K562 (cell line): ENCODE measurements around the gene KNDC1. TPM values are rescaled to one million over a fixed set of nuclear protein-coding genes. Genes with fewer than 3 reads are reported as not detected.

Source experiments
- ATAC-seq: fragments of 200-7000 bp; cut with Tn5 transposase; 3 replicates; pipeline ENCODE4 v1.9.1; 2020; ENCODE audit warnings: moderate library complexity
- BruUV-seq: library from RNA; stranded (reverse); fragments of 400-500 nt; replicated peaks from 2 replicates; lab custom pipeline; 2021; lab: Mats Ljungman, UMichigan
- CTCF ChIA-PET: fragments of 300-600 bp; formaldehyde crosslinking; extraction: SDS; loops from one replicate; lab custom pipeline; 2021; ENCODE audit warnings: low intra/inter-chr PET ratio; lab: Yijun Ruan, JAX
- POLR2A ChIA-PET: fragments of 300-600, 350-650 bp; sonication (Branson Sonifier 250); formaldehyde crosslinking; extraction: SDS; loops from one replicate; lab custom pipeline; 2021; ENCODE audit warnings: antibody characterized with exemption, inconsistent platforms; lab: Yijun Ruan, JAX
- DNase-seq, 4 experiments: peaks; one replicate each; pipeline versions ENCODE4 v3.0.0 to v3.0.0-alpha.2; 2011 to 2018; ENCODE audit warnings: low spot score in 3 of 4, mixed read lengths in 3 of 4; ENCODE audit errors: extremely low read depth in 1 of 4
- FAIRE-seq: peaks from 2 replicates; lab custom pipeline; 2011; peaks lifted over from hg19 to GRCh38; lab: Jason Lieb, UNC
- H2AFZ ChIP-seq: 2 replicates; pipeline ENCODE4 v1.6.0; 2011; ENCODE audit warnings: low read depth, low read length, control low read depth, inconsistent platforms
- H3K27ac ChIP-seq: fragments of 200-600 bp; 3 replicates; pipeline ENCODE4 v1.8.0; 2011; ENCODE audit warnings: low read depth, mild to moderate bottlenecking, control low read depth, inconsistent platforms, low read length, moderate library complexity, mixed read lengths; ENCODE audit errors: extremely low read depth
- H3K27me3 ChIP-seq, 2 experiments: fragments of 300-600 bp in 1 of 2; 2 replicates in 1 of 2; 3 replicates in 1 of 2; pipeline versions ENCODE4 v1.6.0 to v1.8.0; 2011; ENCODE audit warnings: inconsistent platforms in 2 of 2, low read length in 2 of 2, mild to moderate bottlenecking in 1 of 2, mixed read lengths in 1 of 2, moderate library complexity in 1 of 2; ENCODE audit not compliant: control insufficient read depth in 2 of 2, insufficient read depth in 2 of 2
- H3K36me3 ChIP-seq: fragments of 300-600 bp; 3 replicates; pipeline ENCODE4 v1.8.0; 2011; ENCODE audit warnings: mild to moderate bottlenecking, low read length, inconsistent platforms; ENCODE audit not compliant: control insufficient read depth, insufficient read depth
- H3K4me1 ChIP-seq, 2 experiments: fragments of 200-600 bp in 1 of 2; replicated peaks in 1 of 2; 2 replicates in 1 of 2; 3 replicates in 1 of 2; pipeline versions ENCODE4 v1.5.1 to v1.8.0; 2011; ENCODE audit warnings: inconsistent platforms in 2 of 2, low read length in 2 of 2, mild to moderate bottlenecking in 1 of 2, mixed read lengths in 1 of 2, moderate library complexity in 1 of 2; ENCODE audit not compliant: control insufficient read depth in 2 of 2, insufficient read depth in 2 of 2
- H3K4me2 ChIP-seq: 2 replicates; pipeline ENCODE4 v1.6.1; 2011; ENCODE audit warnings: low read length, control low read depth, inconsistent platforms, mixed read lengths; ENCODE audit not compliant: insufficient read depth
- H3K4me3 ChIP-seq: fragments of 200-600 bp; sonication (generic), shearing (Covaris generic); 2 replicates; pipeline ENCODE4 v1.5.1; 2016; ENCODE audit warnings: control low read depth, inconsistent platforms
- H3K79me2 ChIP-seq: fragments of 200-600 bp; 3 replicates; pipeline ENCODE4 v1.8.0; 2011; ENCODE audit warnings: low read length, inconsistent platforms; ENCODE audit not compliant: control insufficient read depth, insufficient read depth
- H3K9ac ChIP-seq, 2 experiments: 2 replicates each; pipeline versions ENCODE4 v1.6.0 to v1.6.1; 2011; ENCODE audit warnings: low read depth in 2 of 2, low read length in 2 of 2, control low read depth in 1 of 2, inconsistent platforms in 1 of 2, mild to moderate bottlenecking in 1 of 2, mixed read lengths in 1 of 2; ENCODE audit not compliant: insufficient read depth in 1 of 2
- H3K9me1 ChIP-seq: one replicate; pipeline ENCODE4 v1.6.0; 2011; ENCODE audit warnings: inconsistent platforms, mild to moderate bottlenecking, low read length, moderate library complexity; ENCODE audit not compliant: control insufficient read depth, insufficient read depth
- H3K9me3 ChIP-seq: replicated peaks from 2 replicates; pipeline ENCODE4 v1.5.1; 2011; ENCODE audit warnings: low read depth, low read length, inconsistent platforms; ENCODE audit not compliant: control insufficient read depth, insufficient read depth
- H4K20me1 ChIP-seq: replicated peaks from 2 replicates; pipeline ENCODE4 v1.6.1; 2011; ENCODE audit warnings: low read length, inconsistent platforms, mixed read lengths; ENCODE audit not compliant: control insufficient read depth, insufficient read depth
- KAT8 ChIP-seq: fragments of 450-650 bp; IDR thresholded peaks from 2 replicates; pipeline ENCODE4 v1.6.1; 2016; ENCODE audit warnings: low read depth, mild to moderate bottlenecking
- L3MBTL2 ChIP-seq: fragments of 450-650 bp; IDR thresholded peaks from 2 replicates; pipeline ENCODE4 v1.6.1; 2016; ENCODE audit warnings: mild to moderate bottlenecking, moderate library complexity
- MEF2D ChIP-seq: conservative IDR thresholded peaks from 2 replicates; pipeline ENCODE4 v1.6.1; 2016; ENCODE audit warnings: low read depth, missing genetic modification characterization, missing compliant biosample characterization
- PURB ChIP-seq: sonication (generic); formaldehyde crosslinking; IDR thresholded peaks from 2 replicates; pipeline ENCODE4 v1.9.0; 2021; ENCODE audit warnings: low read depth, mild to moderate bottlenecking, missing genetic modification reagents
- RBFOX2 ChIP-seq: fragments of 200-400 bp; formaldehyde crosslinking; IDR thresholded peaks from 2 replicates; pipeline ENCODE4 v1.6.1; 2017; ENCODE audit warnings: low read depth, mild to moderate bottlenecking, low read length, moderate library complexity
- SRSF3 ChIP-seq: fragments of 200-400 bp; formaldehyde crosslinking; IDR thresholded peaks from 2 replicates; pipeline ENCODE4 v1.6.1; 2016; ENCODE audit warnings: mild to moderate bottlenecking, low read length, moderate library complexity; ENCODE audit not compliant: insufficient read depth
- ZBTB7A ChIP-seq: IDR thresholded peaks from 2 replicates; pipeline ENCODE4 v1.6.1; 2011; ENCODE audit warnings: low read depth, mild to moderate bottlenecking, low read length, moderate library complexity, borderline replicate concordance; ENCODE audit not compliant: control insufficient read depth
- ZNF778 ChIP-seq: fragments of 450-650 bp; formaldehyde crosslinking; IDR thresholded peaks from 2 replicates; pipeline ENCODE4 v1.4.0; 2020; ENCODE audit warnings: mild to moderate bottlenecking, moderate library complexity
- WGBS: fragments of 100-300 bp; shearing (Covaris generic); methylation state at CpG from one replicate; pipeline ENCODE4 v1.1.6; 2016; ENCODE audit warnings: low coverage, mixed read lengths; ENCODE audit not compliant: insufficient coverage; ENCODE audit errors: missing lambda C conversion rate; 5-methylcytosine and 5-hydroxymethylcytosine counted together
- in situ Hi-C: fragments of 300-500 bp; cut with MboI; formaldehyde crosslinking; loops from 4 replicates; pipeline ENCODE4 v1.15.0; 2018; ENCODE audit warnings: inconsistent platforms, mixed read lengths
- intact Hi-C: fragments of 100-400 bp; cut with micrococcal nuclease; formaldehyde crosslinking; loops from 2 replicates; pipeline ENCODE4 v1.14.2; 2022
- polyA plus RNA-seq, 8 experiments: library from polyadenylated mRNA; depleted of rRNA in 4 of 8; stranded (reverse) in 5 of 8; unstranded in 3 of 8; fragments of >200 nt; fragmentation: Nextera tagmentation in 2 of 8; fragmentation: Illumina TruSeq in 1 of 8; extraction: Ambion mirVana in 2 of 8; extraction: Trizol in 1 of 8; gene quantifications; 2 replicates each; pipeline versions ENCODE4 v1.2.1 to v1.2.3, GENCODE V29; 2011 to 2014; ENCODE audit warnings: inconsistent platforms in 1 of 8, missing spikeins in 1 of 8
- total RNA-seq, 7 experiments: library from RNA; depleted of rRNA in 6 of 7; stranded (reverse); fragments of >200 nt in 6 of 7; fragmentation: Illumina TruSeq in 2 of 7; extraction: Trizol in 2 of 7; gene quantifications; 2 replicates each; pipeline versions ENCODE4 v1.2.1 to v1.2.3, GENCODE V29; 2011 to 2021; ENCODE audit warnings: low replicate concordance in 1 of 7
- TF ChIP-seq, protein P1 (sequence below): sonication (generic); formaldehyde crosslinking; IDR thresholded peaks from 2 replicates; pipeline ENCODE4 v1.8.0; 2023; ENCODE audit warnings: mild to moderate bottlenecking, missing genetic modification reagents
- TF ChIP-seq, protein P2 (sequence below): fragments of 450-650 bp; IDR thresholded peaks from 2 replicates; pipeline ENCODE4 v1.6.1; 2017; ENCODE audit warnings: antibody characterized with exemption, mild to moderate bottlenecking
- TF ChIP-seq, protein P3 (sequence below): fragments of 450-650 bp; formaldehyde crosslinking; IDR thresholded peaks from 2 replicates; pipeline ENCODE4 v1.4.0; 2020; ENCODE audit warnings: mild to moderate bottlenecking, moderate library complexity

KNDC1 gene
- total and polyA plus RNA-seq, 9 of the 15 experiments (the other 6 are each of a cell fraction or from before 2014, with no cell fraction given) = 0.07 to 0.26 (median 0.11) TPM; not detected in 6

DNA sequence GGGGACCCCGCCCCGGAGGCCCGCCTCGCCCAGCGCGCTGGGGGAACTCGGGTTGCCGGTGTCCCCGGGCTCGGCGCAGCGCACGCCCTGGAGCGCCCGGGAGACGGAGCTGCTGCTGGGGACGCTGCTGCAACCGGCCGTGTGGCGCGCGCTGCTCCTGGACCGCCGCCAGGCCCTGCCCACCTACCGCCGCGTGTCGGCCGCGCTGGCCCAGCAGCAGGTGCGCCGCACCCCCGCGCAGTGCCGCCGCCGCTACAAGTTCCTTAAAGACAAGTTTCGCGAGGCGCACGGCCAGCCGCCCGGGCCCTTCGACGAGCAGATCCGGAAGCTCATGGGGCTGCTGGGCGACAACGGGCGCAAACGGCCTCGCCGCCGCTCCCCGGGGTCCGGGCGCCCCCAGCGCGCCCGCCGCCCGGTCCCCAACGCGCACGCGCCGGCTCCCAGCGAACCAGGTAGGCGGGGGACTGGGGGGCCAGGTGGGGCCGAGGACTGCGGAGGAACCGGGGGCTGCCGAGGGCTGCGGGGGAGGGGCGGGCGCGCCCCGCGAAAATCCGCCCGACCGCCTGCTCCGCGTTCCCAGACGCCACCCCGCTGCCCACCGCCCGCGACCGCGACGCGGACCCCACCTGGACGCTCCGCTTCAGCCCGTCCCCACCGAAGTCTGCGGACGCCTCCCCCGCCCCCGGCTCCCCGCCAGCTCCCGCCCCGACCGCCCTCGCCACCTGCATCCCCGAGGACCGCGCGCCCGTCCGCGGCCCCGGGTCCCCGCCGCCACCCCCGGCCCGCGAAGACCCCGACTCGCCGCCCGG lies 70.6 kb downstream of the KNDC1 start:
- CTCF ChIA-PET = no interaction called here
- DNase-seq = peak; percentile 20 to 74 (median 61)
- TF ChIP-seq MEF2D (no peak), L3MBTL2 (peak; percentile 71), ZBTB7A (0 out of 2 replicates have a peak, but pooled peaks have one; percentile 17), PURB (no peak), KAT8 (no peak), SRSF3 (no peak), RBFOX2 (peak; percentile 38), ZNF778 (no peak)
- TF ChIP-seq, protein P1, sequence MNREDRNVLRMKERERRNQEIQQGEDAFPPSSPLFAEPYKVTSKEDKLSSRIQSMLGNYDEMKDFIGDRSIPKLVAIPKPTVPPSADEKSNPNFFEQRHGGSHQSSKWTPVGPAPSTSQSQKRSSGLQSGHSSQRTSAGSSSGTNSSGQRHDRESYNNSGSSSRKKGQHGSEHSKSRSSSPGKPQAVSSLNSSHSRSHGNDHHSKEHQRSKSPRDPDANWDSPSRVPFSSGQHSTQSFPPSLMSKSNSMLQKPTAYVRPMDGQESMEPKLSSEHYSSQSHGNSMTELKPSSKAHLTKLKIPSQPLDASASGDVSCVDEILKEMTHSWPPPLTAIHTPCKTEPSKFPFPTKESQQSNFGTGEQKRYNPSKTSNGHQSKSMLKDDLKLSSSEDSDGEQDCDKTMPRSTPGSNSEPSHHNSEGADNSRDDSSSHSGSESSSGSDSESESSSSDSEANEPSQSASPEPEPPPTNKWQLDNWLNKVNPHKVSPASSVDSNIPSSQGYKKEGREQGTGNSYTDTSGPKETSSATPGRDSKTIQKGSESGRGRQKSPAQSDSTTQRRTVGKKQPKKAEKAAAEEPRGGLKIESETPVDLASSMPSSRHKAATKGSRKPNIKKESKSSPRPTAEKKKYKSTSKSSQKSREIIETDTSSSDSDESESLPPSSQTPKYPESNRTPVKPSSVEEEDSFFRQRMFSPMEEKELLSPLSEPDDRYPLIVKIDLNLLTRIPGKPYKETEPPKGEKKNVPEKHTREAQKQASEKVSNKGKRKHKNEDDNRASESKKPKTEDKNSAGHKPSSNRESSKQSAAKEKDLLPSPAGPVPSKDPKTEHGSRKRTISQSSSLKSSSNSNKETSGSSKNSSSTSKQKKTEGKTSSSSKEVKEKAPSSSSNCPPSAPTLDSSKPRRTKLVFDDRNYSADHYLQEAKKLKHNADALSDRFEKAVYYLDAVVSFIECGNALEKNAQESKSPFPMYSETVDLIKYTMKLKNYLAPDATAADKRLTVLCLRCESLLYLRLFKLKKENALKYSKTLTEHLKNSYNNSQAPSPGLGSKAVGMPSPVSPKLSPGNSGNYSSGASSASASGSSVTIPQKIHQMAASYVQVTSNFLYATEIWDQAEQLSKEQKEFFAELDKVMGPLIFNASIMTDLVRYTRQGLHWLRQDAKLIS (CRISPR knock-in tag) = no peak
- TF ChIP-seq, protein P2, sequence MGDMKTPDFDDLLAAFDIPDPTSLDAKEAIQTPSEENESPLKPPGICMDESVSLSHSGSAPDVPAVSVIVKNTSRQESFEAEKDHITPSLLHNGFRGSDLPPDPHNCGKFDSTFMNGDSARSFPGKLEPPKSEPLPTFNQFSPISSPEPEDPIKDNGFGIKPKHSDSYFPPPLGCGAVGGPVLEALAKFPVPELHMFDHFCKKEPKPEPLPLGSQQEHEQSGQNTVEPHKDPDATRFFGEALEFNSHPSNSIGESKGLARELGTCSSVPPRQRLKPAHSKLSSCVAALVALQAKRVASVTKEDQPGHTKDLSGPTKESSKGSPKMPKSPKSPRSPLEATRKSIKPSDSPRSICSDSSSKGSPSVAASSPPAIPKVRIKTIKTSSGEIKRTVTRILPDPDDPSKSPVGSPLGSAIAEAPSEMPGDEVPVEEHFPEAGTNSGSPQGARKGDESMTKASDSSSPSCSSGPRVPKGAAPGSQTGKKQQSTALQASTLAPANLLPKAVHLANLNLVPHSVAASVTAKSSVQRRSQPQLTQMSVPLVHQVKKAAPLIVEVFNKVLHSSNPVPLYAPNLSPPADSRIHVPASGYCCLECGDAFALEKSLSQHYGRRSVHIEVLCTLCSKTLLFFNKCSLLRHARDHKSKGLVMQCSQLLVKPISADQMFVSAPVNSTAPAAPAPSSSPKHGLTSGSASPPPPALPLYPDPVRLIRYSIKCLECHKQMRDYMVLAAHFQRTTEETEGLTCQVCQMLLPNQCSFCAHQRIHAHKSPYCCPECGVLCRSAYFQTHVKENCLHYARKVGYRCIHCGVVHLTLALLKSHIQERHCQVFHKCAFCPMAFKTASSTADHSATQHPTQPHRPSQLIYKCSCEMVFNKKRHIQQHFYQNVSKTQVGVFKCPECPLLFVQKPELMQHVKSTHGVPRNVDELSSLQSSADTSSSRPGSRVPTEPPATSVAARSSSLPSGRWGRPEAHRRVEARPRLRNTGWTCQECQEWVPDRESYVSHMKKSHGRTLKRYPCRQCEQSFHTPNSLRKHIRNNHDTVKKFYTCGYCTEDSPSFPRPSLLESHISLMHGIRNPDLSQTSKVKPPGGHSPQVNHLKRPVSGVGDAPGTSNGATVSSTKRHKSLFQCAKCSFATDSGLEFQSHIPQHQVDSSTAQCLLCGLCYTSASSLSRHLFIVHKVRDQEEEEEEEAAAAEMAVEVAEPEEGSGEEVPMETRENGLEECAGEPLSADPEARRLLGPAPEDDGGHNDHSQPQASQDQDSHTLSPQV = peak; percentile 37; the same call in 1 of the 2 replicates
- TF ChIP-seq, protein P3, sequence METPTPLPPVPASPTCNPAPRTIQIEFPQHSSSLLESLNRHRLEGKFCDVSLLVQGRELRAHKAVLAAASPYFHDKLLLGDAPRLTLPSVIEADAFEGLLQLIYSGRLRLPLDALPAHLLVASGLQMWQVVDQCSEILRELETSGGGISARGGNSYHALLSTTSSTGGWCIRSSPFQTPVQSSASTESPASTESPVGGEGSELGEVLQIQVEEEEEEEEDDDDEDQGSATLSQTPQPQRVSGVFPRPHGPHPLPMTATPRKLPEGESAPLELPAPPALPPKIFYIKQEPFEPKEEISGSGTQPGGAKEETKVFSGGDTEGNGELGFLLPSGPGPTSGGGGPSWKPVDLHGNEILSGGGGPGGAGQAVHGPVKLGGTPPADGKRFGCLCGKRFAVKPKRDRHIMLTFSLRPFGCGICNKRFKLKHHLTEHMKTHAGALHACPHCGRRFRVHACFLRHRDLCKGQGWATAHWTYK (CRISPR knock-in tag) = no peak

More for the DNA sequence above, 70.6 kb downstream of the KNDC1 start:
- WGBS = 9% methylated on average over 31 of the region's 122 CpGs
- Histone ChIP-seq H3K4me2 (no peak overlapping the region), H2AFZ (no peak overlapping the region; the same call in 1 of the 2 replicates), H3K9me1 (no peaks in the 10 kb centered on the region), H3K79me2 (no peaks in the 10 kb centered on the region), H3K4me1 (peaks cover 4 to 44% of the 10 kb centered on the region in 2 experiments), H3K9me3 (no peaks in the 10 kb centered on the region), H3K4me3 (0 out of 2 replicates have a peak overlapping the region, but pooled peaks have one; percentile 8), H4K20me1 (no peaks in the 10 kb centered on the region), H3K9ac (no peak overlapping the region), H3K27ac (no peak overlapping the region), H3K36me3 (no peaks in the 10 kb centered on the region), H3K27me3 (no peaks in the 10 kb centered on the region)
- intact Hi-C loops (no loop called here), in situ Hi-C loops (no loop called here)
- BruUV-seq = no TSS peak
- FAIRE-seq (no peak), ATAC-seq (peak; percentile 59)
- POLR2A ChIA-PET = no interaction called here
